GM12875 (cell line): ENCODE measurements around the gene HSD11B2.

Experiments
- H3K4me3 ChIP-seq: one replicate; pipeline ENCODE4 v1.5.1; 2011; ENCODE audit warnings: low read depth, low read length, control low read depth
- CTCF ChIP-seq: IDR thresholded peaks from 2 replicates; pipeline ENCODE4 v1.5.1; 2011; ENCODE audit warnings: low read depth, mild to moderate bottlenecking, control low read depth, inconsistent platforms, low read length, moderate library complexity, borderline replicate concordance; ENCODE audit not compliant: insufficient read depth

The HSD11B2 gene

GRCh38 chr16:67419931-67420330 lies 11.0 kb upstream of the HSD11B2 start:
- H3K4me3 ChIP-seq = no peak overlapping the region
- TF ChIP-seq CTCF = no peak

DNA sequence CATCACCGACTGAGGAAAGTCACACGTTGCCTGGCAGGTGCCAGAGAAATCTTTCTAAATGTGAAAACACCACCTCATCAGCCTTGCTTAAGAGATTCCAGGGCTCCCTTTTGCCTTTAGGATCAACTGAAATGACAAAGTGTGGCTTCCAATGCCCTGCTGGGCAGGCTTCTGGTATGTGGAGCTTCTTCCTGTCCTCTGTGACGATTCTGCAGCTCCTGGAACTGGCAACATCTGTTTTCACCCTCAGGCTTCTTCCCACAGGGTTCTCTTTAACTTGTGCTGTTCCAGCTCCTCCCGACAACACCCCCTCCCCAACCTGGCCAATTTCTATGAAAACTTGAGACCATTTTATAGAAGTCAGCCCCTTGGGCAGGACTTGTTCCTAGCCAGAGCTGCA lies 9.9 kb upstream of the HSD11B2 start:
- H3K4me3 ChIP-seq = no peak overlapping the region
- no peak for TF ChIP-seq CTCF

GRCh38 chr16:67423015-67423414 lies 7.9 kb upstream of the HSD11B2 start:
- no peak for TF ChIP-seq CTCF
- H3K4me3 ChIP-seq = no peak overlapping the region

DNA sequence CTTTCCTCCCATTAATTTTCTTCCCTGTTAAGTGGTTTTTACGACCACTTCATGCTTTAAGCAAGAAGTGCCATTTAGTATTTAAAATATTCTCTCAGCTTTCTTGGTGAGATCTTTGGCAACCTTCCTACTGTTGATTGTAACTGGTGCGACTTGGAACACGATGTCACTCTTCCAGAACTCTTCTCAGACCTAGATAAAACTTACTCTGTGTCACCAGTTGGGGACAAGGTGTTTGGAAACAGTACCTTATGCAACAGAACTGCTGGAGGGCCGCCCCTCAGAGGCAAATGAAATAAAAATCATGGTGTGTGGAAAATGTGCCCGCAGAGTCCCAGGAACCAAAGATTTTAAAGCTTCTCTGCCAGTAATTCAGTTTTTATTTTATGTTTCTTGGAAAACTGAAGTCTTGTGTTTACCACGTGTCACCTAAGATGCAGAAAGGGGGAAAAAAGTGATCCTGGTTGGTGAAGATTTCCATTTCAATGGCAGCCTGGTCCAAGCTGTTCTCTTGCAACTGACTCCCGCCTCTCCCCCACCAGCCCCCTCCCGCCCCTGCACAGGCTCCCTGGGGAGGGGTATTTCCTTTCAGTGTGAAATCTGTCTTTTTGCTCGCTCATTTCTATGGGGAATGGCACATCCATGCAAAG lies 7.2 kb upstream of the HSD11B2 start:
- no peak overlapping the region for H3K4me3 ChIP-seq
- TF ChIP-seq CTCF = no peak

- no peak for TF ChIP-seq CTCF
- H3K4me3 ChIP-seq = no peak overlapping the region
Measured at GRCh38 chr16:67424261-67424615, 6.7 kb upstream of the HSD11B2 start.

DNA sequence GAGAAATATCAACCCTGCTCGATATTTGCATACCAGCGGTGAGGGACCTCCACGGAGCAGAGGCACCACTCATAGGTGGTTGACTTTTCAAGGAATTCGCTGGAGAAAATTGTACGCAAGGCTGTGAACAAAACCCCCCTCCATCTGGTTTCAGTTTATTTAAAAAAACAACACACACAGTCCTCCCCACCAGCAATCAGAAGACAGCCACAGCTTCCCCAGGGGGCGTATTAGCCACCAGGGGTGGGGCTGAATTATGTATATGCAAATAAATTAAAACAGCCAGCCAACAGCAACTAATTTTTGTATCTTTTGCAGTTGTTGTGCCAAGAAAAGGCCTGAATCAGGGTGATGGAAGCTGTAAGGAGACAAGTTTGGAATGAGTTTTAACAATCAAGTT lies 5.9 kb upstream of the HSD11B2 start:
- TF ChIP-seq CTCF = no peak
- no peak overlapping the region for H3K4me3 ChIP-seq

- H3K4me3 ChIP-seq = no peak overlapping the region
Measured at GRCh38 chr16:67425580-67425979, 5.3 kb upstream of the HSD11B2 start.

More at GRCh38 chr16:67425580-67425979, 5.3 kb upstream of the HSD11B2 start:
- TF ChIP-seq CTCF = no peak
